Cerebellar cortex (tissue), 1 donor: ENCODE measurements around the gene KCNQ2.
"Not testable (repeated sequence)": the region's sequence is repeated elsewhere in the genome, so short reads cannot be mapped to it uniquely, and the experiment has no call there.

Experiments
- DNase-seq: peaks from one replicate; pipeline ENCODE4 v3.0.0-alpha.2; 2015; ENCODE audit warnings: low spot score

Gene KCNQ2

DNA sequence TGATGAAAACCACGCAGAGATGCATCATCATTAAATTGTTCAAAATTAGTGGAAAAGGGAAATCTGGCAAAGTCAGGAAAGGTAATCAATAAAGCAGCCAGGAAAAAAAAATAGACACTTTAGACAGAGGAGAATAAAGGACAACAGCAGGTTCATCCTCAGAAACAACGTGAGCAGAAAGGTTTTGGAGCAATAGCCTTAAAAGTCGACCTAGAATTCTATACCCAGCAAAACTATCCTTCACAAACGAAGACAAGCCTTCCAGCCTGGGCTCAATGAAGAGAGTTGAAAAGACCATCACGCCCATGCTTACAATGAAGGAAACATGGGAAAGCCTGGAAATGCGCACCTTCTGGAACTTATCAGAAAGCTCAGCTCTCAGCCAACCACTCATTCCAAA lies 86.6 kb downstream of the KCNQ2 start:
- no peak for DNase-seq

- no peak for DNase-seq
These were observed 88.1 kb downstream of the KCNQ2 start for GRCh38 chr20:63384336-63384735.

GRCh38 chr20:63383556-63383955 lies 88.9 kb downstream of the KCNQ2 start:
- DNase-seq = no peak

DNA sequence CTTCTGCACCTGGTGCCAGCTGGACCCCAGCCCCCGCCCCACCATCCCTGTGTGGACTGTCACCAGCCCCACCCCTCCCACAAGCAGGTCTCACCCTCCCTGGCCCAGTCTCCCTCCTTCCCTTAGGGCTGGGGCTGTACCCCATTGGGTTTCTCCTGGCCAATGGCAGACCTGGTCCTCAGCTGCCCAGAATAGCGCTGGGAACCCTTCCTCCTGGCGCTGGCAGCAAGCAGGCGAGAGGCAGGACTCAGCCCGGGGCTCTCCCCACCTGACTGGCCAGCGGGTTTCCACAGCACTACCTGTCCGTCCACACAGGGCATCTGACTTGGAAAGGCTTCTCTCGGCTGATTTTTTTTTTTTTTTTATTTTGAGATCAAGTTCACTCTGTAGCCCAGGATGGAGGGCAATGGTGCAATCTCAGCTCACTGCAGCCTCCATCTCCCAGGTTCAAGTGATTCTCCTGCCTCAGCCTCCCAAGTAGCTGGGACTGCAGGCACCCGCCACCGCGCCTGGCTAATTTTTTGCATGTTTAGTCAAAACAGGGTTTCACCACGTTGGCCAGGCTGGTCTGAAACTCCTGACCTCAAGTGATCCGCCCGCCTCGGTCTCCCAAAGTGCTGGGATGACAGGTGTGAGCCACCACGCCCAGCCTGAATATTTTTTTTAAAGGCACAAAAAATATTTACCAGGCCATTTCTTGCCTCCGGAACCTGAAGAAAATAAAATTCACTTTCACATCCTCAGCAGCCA lies 89.7 kb downstream of the KCNQ2 start:
- DNase-seq = peak; percentile 44

GRCh38 chr20:63381781-63382431 lies 90.5 kb downstream of the KCNQ2 start:
- no peak for DNase-seq

- DNase-seq = no peak
These were observed 92.0 kb downstream of the KCNQ2 start for GRCh38 chr20:63380346-63380870.

GRCh38 chr20:63379872-63380271 lies 92.6 kb downstream of the KCNQ2 start:
- DNase-seq = not testable (repeated sequence)

DNA sequence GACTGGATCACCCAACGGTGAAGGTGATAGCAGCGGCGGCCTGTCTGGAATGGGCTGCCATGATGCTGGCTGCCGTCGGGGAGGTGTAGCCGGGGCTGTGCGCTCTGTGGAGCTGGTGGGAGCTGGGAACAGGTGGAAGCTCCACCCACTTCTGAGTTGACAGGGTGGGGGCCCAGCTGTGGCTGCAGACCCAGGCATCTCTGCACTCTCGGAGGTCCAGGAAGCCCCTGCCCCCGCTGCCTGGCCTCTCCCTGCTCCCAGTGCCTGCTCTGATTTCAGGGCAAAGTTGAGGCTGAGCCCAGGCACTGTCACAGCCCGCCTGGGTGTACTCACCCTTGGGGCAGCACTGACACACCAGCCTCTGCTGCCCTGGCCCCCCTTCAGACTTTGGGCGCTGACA lies 93.2 kb downstream of the KCNQ2 start:
- no peak for DNase-seq

- DNase-seq = no peak
These were observed 93.8 kb downstream of the KCNQ2 start for GRCh38 chr20:63378626-63379025.

- no peak for DNase-seq
These were observed 94.5 kb downstream of the KCNQ2 start for GRCh38 chr20:63377951-63378381.

GRCh38 chr20:63377256-63377941 lies 95.1 kb downstream of the KCNQ2 start:
- no peak for DNase-seq

DNA sequence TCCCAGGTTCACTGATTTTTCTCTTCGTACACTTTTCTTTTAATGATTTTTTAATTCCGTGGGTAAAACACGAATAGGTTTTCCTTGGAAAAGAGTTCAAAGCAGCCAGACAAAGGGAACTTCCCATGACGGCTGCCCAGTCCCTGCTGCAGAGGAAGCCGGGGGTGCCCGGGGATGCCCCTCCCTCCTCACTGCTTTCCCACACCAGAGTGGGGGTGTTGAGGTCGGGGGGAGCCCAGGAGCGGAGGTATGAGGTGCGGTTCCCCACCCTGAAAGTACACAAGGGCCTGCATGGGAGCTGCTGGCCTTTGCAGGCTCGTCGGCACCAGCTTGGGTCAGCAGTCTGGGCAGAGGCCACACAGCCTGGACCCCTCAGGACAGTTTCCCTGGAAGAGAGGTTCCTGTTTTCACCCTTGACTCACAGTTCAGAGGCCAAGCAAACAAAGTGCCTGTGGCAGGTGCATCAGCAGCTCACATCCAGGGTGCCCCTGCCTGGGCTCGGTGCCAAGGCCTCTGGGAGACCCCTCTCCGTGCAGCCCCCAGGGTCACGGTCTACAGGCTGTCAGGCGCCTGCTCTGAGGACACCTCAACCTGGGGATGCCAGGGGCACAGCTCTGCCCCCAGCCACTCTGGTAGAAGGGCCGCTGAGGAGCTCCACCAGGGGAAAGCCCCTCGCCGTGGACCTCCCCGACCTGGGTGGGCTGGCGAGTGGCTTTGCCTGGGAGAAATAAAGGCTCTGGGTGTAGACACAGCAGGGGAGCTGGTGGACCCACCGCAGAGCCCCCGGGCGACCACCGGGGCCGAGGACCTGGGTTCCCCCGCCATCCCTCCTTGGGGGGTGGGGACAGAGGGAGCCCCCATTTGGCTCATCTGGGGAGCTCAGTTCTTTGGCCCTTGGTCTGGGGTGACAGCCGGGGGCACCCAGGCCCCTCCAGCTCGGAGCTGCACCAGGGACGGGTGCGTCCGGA lies 95.9 kb downstream of the KCNQ2 start:
- no peak for DNase-seq

DNA sequence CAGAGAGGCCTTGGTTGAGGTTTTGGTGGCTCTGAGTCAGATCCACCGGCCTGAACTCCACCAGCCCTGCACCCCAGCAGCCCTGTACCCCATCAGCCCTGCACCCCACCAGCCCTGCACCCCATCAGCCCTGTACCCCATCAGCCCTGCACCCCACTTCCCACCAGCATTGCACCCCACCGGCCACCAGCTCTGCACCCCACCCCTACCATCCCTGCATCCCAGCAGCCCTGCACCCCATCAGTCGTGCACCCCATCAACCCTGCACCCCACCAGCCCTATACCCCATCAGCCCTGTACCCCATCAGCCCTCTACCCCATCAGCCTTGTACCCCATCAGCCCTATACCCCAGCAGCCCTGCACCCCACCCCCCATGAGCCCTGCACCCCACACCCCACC lies 97.0 kb downstream of the KCNQ2 start:
- no peak for DNase-seq

- DNase-seq = no peak
These were observed 98.0 kb downstream of the KCNQ2 start for GRCh38 chr20:63374504-63374903.

GRCh38 chr20:63373996-63374395 lies 98.5 kb downstream of the KCNQ2 start:
- no peak for DNase-seq

DNA sequence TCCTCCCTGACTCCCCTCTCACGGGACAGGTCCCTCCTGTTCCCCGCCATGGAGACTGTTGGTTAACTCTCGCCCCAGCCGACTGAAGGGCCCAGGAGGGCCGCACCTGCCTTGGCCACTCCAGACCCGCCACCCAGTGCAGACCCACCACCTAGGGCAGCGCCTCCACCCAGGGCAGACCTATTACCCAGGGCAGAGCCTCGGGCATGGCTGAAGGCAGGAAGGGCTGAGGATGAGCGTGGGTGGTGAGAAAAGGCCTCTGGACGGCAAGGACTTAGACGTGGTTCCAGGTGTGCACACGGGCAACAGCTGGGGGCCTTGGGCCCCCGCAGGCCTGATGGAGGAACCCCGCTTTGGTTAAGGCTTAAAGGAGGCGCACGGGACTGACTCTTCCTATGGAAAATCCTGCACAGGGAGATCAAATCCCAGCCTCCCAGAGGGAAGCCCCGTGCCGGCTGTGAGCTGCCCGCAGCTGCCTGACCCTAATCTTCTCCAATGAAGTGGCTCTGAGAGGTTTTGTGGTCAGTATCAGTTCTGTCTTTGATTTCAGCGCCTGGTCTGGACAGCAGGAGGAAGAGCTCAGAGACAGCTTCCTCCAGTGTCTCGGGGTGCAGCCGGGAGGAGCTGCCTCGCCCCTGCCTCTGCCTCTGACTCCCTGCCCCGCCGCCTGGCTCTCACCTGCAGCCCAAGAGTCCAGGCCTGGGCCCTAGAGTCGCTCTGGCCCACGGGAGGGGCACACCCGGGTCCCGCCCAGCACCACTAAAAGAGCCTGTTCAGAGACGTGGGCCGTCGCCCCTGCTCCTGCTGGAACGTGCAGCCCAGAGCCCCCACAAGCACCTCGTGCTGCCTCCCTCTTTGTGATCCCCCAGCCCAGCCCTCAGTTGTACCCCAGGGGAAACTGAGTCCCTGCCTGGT lies 99.2 kb downstream of the KCNQ2 start:
- no peak for DNase-seq

DNA sequence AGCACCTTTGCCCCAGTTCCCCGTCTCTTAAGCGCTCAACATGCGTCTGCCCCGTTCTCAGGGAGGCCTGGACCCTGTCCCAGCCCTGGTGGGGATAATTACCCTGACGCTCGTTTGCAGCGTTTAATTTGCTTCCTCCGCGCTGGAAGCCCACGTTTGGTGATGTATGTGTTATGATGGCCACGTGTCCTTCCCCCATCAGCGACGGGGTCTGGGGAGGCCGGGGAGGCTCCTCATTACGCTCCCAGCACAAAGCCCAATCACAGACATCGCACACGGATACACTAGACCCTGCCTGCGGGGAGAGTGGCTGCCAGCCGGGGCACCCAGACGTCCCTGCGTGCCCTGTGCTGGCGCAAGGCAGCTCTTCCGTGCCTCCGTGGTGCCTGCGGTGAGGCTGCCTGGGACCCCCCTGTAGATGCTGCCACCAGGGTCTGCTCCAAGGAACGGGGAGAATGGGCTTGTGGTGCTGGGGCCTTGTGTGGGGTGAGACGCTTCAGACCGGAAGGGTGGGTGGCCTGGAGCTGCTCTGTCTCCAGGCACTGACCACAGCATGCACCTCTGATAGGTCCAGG lies 101.1 kb downstream of the KCNQ2 start:
- DNase-seq = no peak

GRCh38 chr20:63370618-63371187 lies 101.8 kb downstream of the KCNQ2 start:
- DNase-seq = peak; percentile 60

DNA sequence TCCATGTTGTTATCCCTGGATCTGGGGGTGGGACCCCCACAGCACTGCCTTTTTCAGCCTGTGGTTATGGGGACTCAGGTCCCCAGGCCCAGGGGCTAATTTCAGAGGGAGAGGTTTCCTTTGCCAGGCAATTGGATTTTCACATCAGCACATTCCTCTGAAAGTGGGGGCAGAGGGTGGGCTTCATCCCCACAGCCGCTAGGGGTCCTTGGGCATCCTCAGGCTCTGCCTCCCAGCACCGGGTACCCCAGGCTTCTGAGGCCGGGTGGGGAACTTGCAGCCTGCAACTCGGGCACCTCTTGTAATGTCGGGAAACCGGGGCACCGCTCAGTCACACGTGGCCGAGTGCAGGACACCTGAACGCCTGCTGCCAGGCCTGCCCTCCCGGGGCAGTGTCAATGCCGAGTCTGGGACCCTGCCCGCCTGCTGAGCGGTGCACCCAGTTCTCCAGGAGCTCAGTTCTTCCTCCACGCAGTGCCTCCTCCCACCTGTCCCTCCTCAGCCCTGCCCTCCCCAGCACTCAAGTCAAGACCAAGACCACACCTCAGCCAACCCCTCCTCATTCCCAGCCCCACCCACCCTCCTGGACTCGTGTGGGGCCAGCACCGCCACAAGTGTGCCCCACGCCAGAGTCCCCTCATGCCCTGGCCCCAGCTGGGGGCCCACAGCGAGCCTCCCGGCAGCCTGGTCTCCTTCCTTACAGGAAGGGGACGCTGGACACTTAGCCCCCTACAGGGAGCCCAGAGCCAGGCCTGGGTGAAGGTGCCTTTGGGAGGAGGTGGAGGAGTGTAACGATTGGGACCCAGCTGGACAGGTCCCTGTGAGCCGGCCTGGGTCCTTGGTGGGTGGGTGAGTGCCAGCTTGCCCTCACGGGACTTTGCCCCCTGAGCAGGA lies 102.5 kb downstream of the KCNQ2 start:
- no peak for DNase-seq
